GM12891 (cell line): ENCODE data around the gene KY.
"Not testable (repeated sequence)": the region's sequence is repeated elsewhere in the genome, so short reads cannot be mapped to it uniquely, and the experiment has no call there.

Source experiments
- DNase-seq: peaks from one replicate; pipeline ENCODE4 v3.0.0; 2011; ENCODE audit warnings: low spot score; ENCODE audit not compliant: insufficient read length
- FAIRE-seq: peaks from 2 replicates; lab custom pipeline; 2011; peaks lifted over from hg19 to GRCh38; lab: Jason Lieb, UNC
- PAX5 ChIP-seq: IDR thresholded peaks from 2 replicates; pipeline ENCODE4 v1.6.1; 2011; ENCODE audit warnings: low read length, moderate library complexity, mild to moderate bottlenecking; ENCODE audit not compliant: insufficient read depth, severe bottlenecking
- POLR2A ChIP-seq: IDR thresholded peaks from 2 replicates; pipeline ENCODE4 v1.6.1; 2011; ENCODE audit warnings: low read depth, low read length, control low read depth
- POLR2AphosphoS5 ChIP-seq: IDR thresholded peaks from 2 replicates; pipeline ENCODE4 v1.6.1; 2011; ENCODE audit warnings: low read depth, low read length, control low read depth
- POU2F2 ChIP-seq: IDR thresholded peaks from 2 replicates; pipeline ENCODE4 v1.6.1; 2011; ENCODE audit warnings: low read depth, mild to moderate bottlenecking, control low read depth, low read length, moderate library complexity
- SPI1 ChIP-seq: IDR thresholded peaks from 2 replicates; pipeline ENCODE4 v1.6.1; 2011; ENCODE audit warnings: low read depth, low read length, control low read depth
- TAF1 ChIP-seq: IDR thresholded peaks from 2 replicates; pipeline ENCODE4 v1.6.1; 2011; ENCODE audit warnings: low read depth, low read length, control low read depth

Gene KY

GRCh38 chr3:134598763-134599545 is 51.9 kb downstream of the KY start:
- no peak for DNase-seq
- TF ChIP-seq POLR2A (no peak), POLR2AphosphoS5 (no peak), TAF1 (no peak), SPI1 (no peak), PAX5 (no peak), POU2F2 (no peak)
- no peak for FAIRE-seq

- no peak for TF ChIP-seq POU2F2
- no peak for TF ChIP-seq SPI1
- TF ChIP-seq POLR2AphosphoS5, result no peak
- no peak for TF ChIP-seq TAF1
- TF ChIP-seq PAX5, result no peak
- no peak for TF ChIP-seq POLR2A
- no peak for DNase-seq
Measured at GRCh38 chr3:134597390-134597970, 53.3 kb downstream of the KY start.

GRCh38 chr3:134594986-134595385 is 55.8 kb downstream of the KY start:
- not testable (repeated sequence) for FAIRE-seq, DNase-seq

More at GRCh38 chr3:134597390-134597970, 53.3 kb downstream of the KY start:
- FAIRE-seq, result no peak

DNA sequence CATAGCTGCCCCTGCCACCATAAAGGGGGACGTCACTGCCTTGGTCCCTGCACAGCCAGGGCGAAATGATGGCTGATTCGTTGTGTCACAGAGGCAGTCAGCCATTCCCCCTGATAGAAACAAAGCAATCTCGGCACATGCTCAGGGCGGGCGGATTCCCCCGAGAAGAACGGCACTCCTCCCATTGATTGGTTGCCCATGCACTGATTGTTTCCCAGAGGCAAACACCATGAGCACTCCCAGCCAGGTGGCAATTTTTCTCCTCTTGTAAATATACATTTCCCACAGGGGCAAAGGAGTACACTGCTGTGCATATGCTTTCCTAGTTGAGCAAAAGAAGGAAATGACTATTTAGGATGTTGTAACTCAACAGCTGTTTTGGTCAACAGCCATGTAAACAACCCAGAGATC is 56.5 kb downstream of the KY start:
- DNase-seq (no peak), FAIRE-seq (no peak)
- TF ChIP-seq POLR2AphosphoS5 (no peak), TAF1 (no peak), SPI1 (no peak), PAX5 (no peak), POLR2A (no peak), POU2F2 (no peak)

- FAIRE-seq (no peak), DNase-seq (no peak)
- TF ChIP-seq POU2F2 (no peak), POLR2AphosphoS5 (no peak), SPI1 (no peak)
Measured at GRCh38 chr3:134592806-134593205, 58.0 kb downstream of the KY start.

GRCh38 chr3:134590766-134591165 is 60.1 kb downstream of the KY start:
- DNase-seq (no peak), FAIRE-seq (no peak)
- TF ChIP-seq TAF1, result no peak
- TF ChIP-seq POLR2A, result no peak
- TF ChIP-seq POLR2AphosphoS5, result no peak
- no peak for TF ChIP-seq SPI1
- TF ChIP-seq POU2F2, result no peak

GRCh38 chr3:134579141-134579665 is 71.6 kb downstream of the KY start:
- no peak for FAIRE-seq
- TF ChIP-seq POLR2A (no peak), PAX5 (no peak), SPI1 (no peak), TAF1 (no peak), POU2F2 (no peak), POLR2AphosphoS5 (no peak)
- DNase-seq, result no peak

GRCh38 chr3:134576831-134577230 is 74.0 kb downstream of the KY start:
- DNase-seq (no peak), FAIRE-seq (no peak)

DNA sequence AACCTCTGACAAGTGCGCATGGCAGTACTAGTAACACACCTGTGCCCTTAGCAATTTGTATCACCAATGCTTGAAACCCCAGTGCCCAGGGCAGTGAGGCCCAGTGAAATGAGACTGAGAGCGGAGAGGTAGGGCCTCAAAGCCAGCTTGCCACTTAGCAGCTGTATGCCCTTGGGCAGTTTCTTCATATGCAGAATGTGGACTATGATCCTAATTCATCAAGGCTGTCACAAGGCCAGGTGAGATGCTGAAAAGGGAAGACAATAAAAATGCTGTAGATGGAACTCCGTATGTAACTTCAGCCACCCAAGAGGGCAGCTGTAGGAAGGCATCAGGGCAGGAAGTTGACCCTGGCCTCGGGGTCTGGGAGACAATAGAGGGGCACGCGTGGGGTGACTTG is 74.4 kb downstream of the KY start:
- TF ChIP-seq POLR2A, result no peak
- TF ChIP-seq PAX5, result no peak
- no peak for TF ChIP-seq POU2F2
- TF ChIP-seq SPI1, result no peak
- no peak for TF ChIP-seq POLR2AphosphoS5
- TF ChIP-seq TAF1, result no peak
- FAIRE-seq (no peak), DNase-seq (no peak)

More at GRCh38 chr3:134576831-134577230, 74.0 kb downstream of the KY start:
- TF ChIP-seq POLR2A (no peak), TAF1 (no peak), POLR2AphosphoS5 (no peak), SPI1 (no peak), PAX5 (no peak), POU2F2 (no peak)

GRCh38 chr3:134569899-134570298 is 80.9 kb downstream of the KY start:
- not testable (repeated sequence) for FAIRE-seq, DNase-seq

DNA sequence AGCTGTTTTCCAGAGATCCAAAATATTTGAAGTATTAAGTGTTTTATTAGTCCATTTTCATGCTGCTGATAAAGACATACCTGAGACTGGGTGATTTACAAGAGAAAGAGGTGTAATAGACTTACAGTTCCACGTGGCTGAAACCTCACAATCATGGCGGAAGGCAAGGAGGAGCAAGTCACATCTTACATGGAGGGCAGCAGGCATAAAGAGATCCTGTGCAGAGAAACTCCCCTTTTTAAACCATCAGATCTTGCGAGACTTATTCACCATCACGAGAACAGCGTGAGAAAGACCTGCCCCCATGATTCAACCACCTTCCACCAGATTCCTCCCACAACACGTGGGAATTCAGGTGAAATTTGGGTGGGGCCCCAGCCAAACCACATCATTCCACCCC is 82.0 kb downstream of the KY start:
- FAIRE-seq, result no peak
- no peak for TF ChIP-seq SPI1
- TF ChIP-seq POU2F2, result no peak
- no peak for TF ChIP-seq POLR2A
- TF ChIP-seq TAF1, result no peak
- no peak for TF ChIP-seq PAX5
- TF ChIP-seq POLR2AphosphoS5, result no peak
- DNase-seq, result no peak
